Transverse colon (tissue), 4 donors: ENCODE measurements around the gene RPL10.
A peak's percentile ranks its signal among the peaks of the same experiment; 100 is the strongest.

ENCODE experiments used
- CTCF ChIP-seq, 5 experiments: fragments of 200-600 bp in 3 of 5; fragments of 450-650 bp in 2 of 5; sonication (generic) in 3 of 5; IDR thresholded peaks; 1 replicate in 2 of 5; 2 replicates in 3 of 5; pipeline ENCODE4 v1.5.1; 2016 to 2017; ENCODE audit warnings: antibody characterized with exemption in 5 of 5, inconsistent platforms in 3 of 5, mild to moderate bottlenecking in 2 of 5, moderate library complexity in 1 of 5
- EP300 ChIP-seq: sonication (generic); formaldehyde crosslinking; IDR thresholded peaks from one replicate; pipeline ENCODE4 v1.6.1; 2017; ENCODE audit warnings: antibody characterized with exemption, low read depth
- POLR2A ChIP-seq: fragments of 450-650 bp; IDR thresholded peaks from one replicate; pipeline ENCODE4 v1.6.1; 2016; ENCODE audit warnings: antibody characterized with exemption, mild to moderate bottlenecking, moderate library complexity
- POLR2AphosphoS5 ChIP-seq, 3 donors: sonication (generic); formaldehyde crosslinking; IDR thresholded peaks; one replicate each; pipeline ENCODE4 v1.6.1; 2016; ENCODE audit warnings: antibody characterized with exemption in 3 of 3

GRCh38 chrX:154373340-154374306, 24.6 kb upstream of the RPL10 start:
- TF ChIP-seq CTCF (IDR thresholded peaks at IDR 0.05) (peak; percentile 47 to 71 (median 49)), POLR2A (no peak), POLR2AphosphoS5 (IDR thresholded peaks at IDR 0.05) (peak; percentile 8 to 37 (median 9)), EP300 (no peak)
